ENCODE data around the gene NRARP.

NRARP gene

DNA sequence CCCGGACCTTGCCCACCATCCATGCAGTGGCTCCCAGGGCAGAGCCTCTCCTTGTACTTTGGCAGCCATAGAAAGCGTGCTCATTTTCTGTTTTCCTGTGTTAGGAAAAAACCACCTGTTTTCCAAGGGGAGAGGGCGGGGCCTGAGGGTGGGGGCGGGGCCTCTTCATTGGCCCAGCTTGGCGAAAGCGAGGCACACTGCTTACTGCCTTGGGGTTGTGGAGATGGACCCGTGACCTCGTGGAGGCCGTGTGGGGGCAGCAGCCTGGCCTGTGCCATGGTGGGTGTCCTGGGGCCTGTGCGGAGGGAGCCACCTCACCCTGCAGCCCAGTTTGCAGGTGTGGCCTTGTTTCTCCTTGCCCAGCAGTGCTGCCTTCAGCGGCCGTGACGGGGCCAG is 29.0 kb downstream of the NRARP start:
- H3K36me3 ChIP-seq (ENCODE audit: control insufficient read depth, insufficient read depth, low read length): peaks cover 21% of the 10 kb centered on the region
- H3K4me3 ChIP-seq (ENCODE audit: low read length): no peak overlapping the region
- no peaks in the 10 kb centered on the region for H3K9me3 ChIP-seq (ENCODE audit: control insufficient read depth, insufficient read depth, low read length)
- WGBS (ENCODE audit: insufficient coverage, insufficient read length): no CpG with 5 or more reads among the region's 13 CpGs
- no peak for DNase-seq (ENCODE audit: low read depth, low spot score)
- no peak overlapping the region for H3K27ac ChIP-seq (ENCODE audit: low read length)
- H3K4me1 ChIP-seq (ENCODE audit: control insufficient read depth, insufficient read depth, low read length): no peaks in the 10 kb centered on the region; the same call in 1 of the 2 replicates
- no peaks in the 10 kb centered on the region for H3K27me3 ChIP-seq (ENCODE audit: control insufficient read depth, insufficient read depth, low read length)

DNA sequence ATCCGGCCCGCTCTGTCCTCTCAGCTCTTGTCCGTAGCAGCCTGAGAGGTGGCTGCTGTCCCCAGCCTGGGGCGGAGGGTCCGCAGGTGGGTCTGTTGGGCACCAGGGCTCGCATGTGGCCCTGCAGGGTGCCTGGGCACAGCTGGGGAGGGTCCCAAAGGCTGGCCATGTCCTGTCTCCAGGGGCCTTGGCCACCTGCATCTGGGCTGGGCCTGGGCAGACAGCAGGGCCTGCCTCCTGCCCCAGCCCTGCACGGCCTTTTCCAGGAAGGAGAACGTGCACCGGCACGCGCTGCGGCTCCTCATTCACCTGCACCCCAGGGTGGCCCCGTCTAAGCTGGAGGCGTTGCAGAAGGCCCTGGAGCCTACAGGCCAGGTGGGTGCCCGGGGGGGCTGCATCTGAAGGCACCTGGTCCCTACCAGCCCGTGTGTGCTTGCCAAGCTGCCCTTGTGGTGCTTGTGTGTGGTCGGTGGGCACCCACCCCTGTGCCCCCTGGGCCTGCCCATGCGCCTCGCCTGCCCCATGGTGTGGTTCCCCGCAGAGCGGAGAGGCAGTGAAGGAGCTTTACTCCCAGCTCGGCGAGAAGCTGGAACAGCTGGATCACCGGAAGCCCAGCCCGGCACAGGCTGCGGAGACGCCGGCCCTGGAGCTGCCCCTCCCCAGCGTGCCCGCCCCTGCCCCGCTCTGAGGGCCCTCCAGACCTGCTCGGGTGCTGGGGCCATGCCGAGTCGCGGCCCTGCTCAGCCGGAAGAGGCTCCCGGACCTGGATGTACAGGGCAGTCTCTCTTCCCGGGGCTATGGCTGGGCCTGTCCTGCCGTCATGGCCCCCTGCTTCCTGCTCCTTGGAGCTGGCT is 29.6 kb downstream of the NRARP start:
- DNase-seq (ENCODE audit: low read depth, low spot score): no peak
- H3K4me3 ChIP-seq (ENCODE audit: low read length): no peak overlapping the region
- no peak overlapping the region for H3K27ac ChIP-seq (ENCODE audit: low read length)
- H3K36me3 ChIP-seq (ENCODE audit: control insufficient read depth, insufficient read depth, low read length): peaks cover 21% of the 10 kb centered on the region
- H3K27me3 ChIP-seq (ENCODE audit: control insufficient read depth, insufficient read depth, low read length): no peaks in the 10 kb centered on the region
- no CpG with 5 or more reads among the region's 39 CpGs for WGBS (ENCODE audit: insufficient coverage, insufficient read length)
- no peaks in the 10 kb centered on the region for H3K9me3 ChIP-seq (ENCODE audit: control insufficient read depth, insufficient read depth, low read length)
- no peaks in the 10 kb centered on the region; the same call in 1 of the 2 replicates for H3K4me1 ChIP-seq (ENCODE audit: control insufficient read depth, insufficient read depth, low read length)

DNA sequence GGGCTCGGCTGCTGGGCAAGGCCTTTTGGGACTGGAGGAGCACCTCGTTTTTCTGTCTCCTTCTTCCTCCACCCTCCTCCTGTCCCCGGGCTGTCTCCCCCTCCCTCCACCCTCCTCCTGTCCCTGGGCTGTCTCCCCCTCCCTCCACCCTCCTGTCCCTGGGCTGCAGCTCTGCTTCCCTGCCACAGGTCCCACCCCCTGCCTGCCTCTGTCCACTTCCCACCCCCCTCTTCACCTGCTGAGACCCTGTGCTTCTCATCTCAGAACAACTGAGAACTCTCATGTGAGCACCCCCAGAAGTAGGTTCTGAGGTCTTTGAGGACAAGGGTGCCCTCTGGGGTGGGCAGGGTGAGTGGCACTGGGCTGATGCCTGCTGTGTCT is 30.4 kb downstream of the NRARP start:
- H3K36me3 ChIP-seq (ENCODE audit: control insufficient read depth, insufficient read depth, low read length): peaks cover 28% of the 10 kb centered on the region
- WGBS (ENCODE audit: insufficient coverage, insufficient read length): no CpG with 5 or more reads among the region's 3 CpGs
- no peaks in the 10 kb centered on the region for H3K27me3 ChIP-seq (ENCODE audit: control insufficient read depth, insufficient read depth, low read length)
- H3K4me3 ChIP-seq (ENCODE audit: low read length): no peak overlapping the region
- no peaks in the 10 kb centered on the region for H3K9me3 ChIP-seq (ENCODE audit: control insufficient read depth, insufficient read depth, low read length)
- DNase-seq (ENCODE audit: low read depth, low spot score): no peak
- H3K27ac ChIP-seq (ENCODE audit: low read length): no peak overlapping the region
- H3K4me1 ChIP-seq (ENCODE audit: control insufficient read depth, insufficient read depth, low read length): no peaks in the 10 kb centered on the region; the same call in 1 of the 2 replicates

DNA sequence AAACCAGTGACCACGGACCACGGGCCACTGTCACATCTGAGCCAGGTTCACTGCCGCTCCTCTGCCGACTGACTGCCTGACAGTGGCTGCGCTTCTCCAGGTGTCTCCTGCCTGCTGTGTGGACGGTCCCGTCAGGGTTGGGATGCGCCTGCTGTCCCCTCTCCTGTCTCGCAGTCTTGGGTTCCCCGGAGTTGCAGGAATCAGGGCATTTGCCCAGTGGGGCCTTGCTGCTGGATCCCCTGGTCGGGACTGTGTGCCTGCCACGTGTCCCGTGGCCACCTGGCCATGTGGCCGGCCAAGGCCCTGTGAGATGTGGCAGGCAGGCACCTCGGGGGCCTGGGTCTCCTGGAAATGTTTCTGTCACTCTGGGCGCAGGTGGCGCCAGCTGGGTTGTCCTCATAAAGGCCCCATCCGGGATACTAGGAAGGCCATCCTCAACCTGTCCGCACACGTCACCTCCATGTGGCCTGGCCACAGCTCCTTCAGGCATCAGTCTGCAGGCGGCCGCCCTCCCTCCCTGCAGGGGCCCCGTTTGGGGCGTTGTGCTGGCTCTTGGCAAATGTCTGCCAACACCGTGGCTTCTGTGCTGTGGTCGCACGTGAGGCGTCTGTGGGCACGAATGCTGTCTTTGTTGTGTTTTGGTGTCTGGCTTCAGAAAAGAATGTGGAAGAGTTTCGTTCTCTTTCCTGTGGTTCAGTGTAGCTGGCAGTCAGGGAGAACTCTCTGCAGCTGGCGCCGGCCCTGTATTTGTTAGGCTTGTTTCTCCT is 31.0 kb downstream of the NRARP start:
- H3K36me3 ChIP-seq (ENCODE audit: control insufficient read depth, insufficient read depth, low read length): peaks cover 30% of the 10 kb centered on the region
- no CpG with 5 or more reads among the region's 32 CpGs for WGBS (ENCODE audit: insufficient coverage, insufficient read length)
- DNase-seq (ENCODE audit: low read depth, low spot score): no peak
- no peak overlapping the region for H3K4me3 ChIP-seq (ENCODE audit: low read length)
- H3K4me1 ChIP-seq (ENCODE audit: control insufficient read depth, insufficient read depth, low read length): no peaks in the 10 kb centered on the region; the same call in 1 of the 2 replicates
- no peaks in the 10 kb centered on the region for H3K9me3 ChIP-seq (ENCODE audit: control insufficient read depth, insufficient read depth, low read length)
- H3K27ac ChIP-seq (ENCODE audit: low read length): no peak overlapping the region
- H3K27me3 ChIP-seq (ENCODE audit: control insufficient read depth, insufficient read depth, low read length): no peaks in the 10 kb centered on the region

DNA sequence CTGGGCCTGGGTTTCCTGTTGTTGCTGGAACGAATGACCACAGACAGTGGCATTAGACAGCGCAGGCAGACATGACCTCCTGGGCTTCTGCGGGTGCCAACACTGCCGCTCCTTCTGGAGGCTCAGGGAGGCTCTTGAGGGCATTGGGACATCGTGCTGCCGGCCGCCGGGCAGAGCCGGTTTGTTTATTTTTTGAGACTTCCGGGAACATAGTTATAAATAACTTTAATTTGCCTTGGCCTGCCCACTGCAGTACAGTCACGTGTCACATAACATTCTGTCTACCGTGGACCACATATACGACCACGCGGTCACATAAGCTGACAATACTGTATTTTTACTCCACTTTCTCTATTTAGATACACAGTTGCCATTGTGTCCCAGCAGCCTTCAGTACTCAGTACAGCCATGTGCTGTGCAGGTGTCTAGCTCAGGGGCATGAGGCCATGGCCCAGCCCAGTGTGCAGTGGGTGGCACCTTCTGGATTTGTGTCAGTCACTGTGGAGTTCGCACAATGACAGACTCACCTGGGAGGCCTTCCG is 32.8 kb downstream of the NRARP start:
- Histone ChIP-seq H3K9me3 (ENCODE audit: control insufficient read depth, insufficient read depth, low read length) (no peaks in the 10 kb centered on the region), H3K4me1 (ENCODE audit: control insufficient read depth, insufficient read depth, low read length) (no peaks in the 10 kb centered on the region; the same call in 1 of the 2 replicates), H3K27me3 (ENCODE audit: control insufficient read depth, insufficient read depth, low read length) (no peaks in the 10 kb centered on the region), H3K36me3 (ENCODE audit: control insufficient read depth, insufficient read depth, low read length) (peaks cover 35% of the 10 kb centered on the region), H3K27ac (ENCODE audit: low read length) (no peak overlapping the region), H3K4me3 (ENCODE audit: low read length) (no peak overlapping the region)
- DNase-seq (ENCODE audit: low read depth, low spot score): no peak
- WGBS (ENCODE audit: insufficient coverage, insufficient read length): no CpG with 5 or more reads among the region's 17 CpGs

DNA sequence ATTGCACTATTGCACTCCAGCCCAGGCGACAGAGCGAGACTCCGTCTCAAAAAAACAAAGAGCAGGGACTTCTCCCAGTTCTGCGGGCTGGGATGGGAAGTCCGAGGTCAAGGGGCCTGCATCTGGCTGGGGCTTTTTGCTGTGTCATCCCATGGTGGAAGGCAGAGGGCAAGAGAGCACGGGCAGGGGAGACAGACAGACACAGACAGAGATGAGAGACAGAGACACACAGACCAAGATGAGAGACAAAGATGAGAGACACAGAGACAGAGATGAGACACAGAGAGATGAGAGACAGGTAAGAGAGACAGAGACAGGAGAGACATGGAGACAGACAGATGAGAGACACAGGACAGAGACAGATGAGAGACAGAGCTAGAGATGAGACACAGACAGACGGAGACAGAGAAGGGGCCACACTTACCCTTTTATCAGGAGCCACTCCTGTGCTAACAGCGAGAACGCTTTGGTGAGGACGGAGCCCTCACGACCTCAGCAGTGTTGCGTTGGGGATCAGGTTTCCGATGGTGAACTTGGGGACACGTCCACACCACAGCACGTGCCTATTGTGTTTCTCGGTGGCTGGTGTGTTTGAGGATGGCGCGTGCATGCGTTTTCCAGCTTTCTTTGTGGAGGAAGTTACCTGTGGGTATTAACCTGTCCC is 33.4 kb downstream of the NRARP start:
- WGBS (ENCODE audit: insufficient coverage, insufficient read length): no CpG with 5 or more reads among the region's 19 CpGs
- peaks cover 40% of the 10 kb centered on the region for H3K36me3 ChIP-seq (ENCODE audit: control insufficient read depth, insufficient read depth, low read length)
- H3K4me1 ChIP-seq (ENCODE audit: control insufficient read depth, insufficient read depth, low read length): no peaks in the 10 kb centered on the region; the same call in 1 of the 2 replicates
- no peak overlapping the region for H3K27ac ChIP-seq (ENCODE audit: low read length)
- no peaks in the 10 kb centered on the region for H3K9me3 ChIP-seq (ENCODE audit: control insufficient read depth, insufficient read depth, low read length)
- DNase-seq (ENCODE audit: low read depth, low spot score): no peak
- H3K4me3 ChIP-seq (ENCODE audit: low read length): no peak overlapping the region
- no peaks in the 10 kb centered on the region for H3K27me3 ChIP-seq (ENCODE audit: control insufficient read depth, insufficient read depth, low read length)

DNA sequence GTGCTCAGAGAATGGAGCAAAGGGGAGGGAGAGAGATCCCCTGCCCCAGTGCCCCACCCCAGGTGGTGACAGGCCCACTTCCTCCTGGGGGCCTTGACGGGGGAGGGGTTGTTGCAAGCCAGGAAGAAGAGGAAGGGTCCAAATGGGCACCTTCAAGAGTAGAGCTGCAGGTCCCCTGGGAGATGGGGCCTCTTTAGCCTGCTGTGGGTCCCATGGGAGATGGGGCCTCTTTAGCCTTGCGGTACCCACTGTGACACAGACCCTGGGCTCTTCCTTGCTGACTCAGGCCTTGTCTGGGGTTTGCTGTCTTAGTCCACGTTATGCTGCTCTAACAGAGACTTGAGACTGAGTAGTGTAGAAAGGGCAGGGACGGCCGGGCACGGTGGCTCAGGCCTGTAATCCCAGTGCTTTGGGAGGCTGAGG is 34.1 kb downstream of the NRARP start:
- DNase-seq (ENCODE audit: low read depth, low spot score): no peak
- no CpG with 5 or more reads among the region's 6 CpGs for WGBS (ENCODE audit: insufficient coverage, insufficient read length)
- H3K4me1 ChIP-seq (ENCODE audit: control insufficient read depth, insufficient read depth, low read length): no peaks in the 10 kb centered on the region; the same call in 1 of the 2 replicates
- H3K9me3 ChIP-seq (ENCODE audit: control insufficient read depth, insufficient read depth, low read length): no peaks in the 10 kb centered on the region
- H3K4me3 ChIP-seq (ENCODE audit: low read length): no peak overlapping the region
- H3K27me3 ChIP-seq (ENCODE audit: control insufficient read depth, insufficient read depth, low read length): no peaks in the 10 kb centered on the region
- peaks cover 43% of the 10 kb centered on the region for H3K36me3 ChIP-seq (ENCODE audit: control insufficient read depth, insufficient read depth, low read length)
- no peak overlapping the region for H3K27ac ChIP-seq (ENCODE audit: low read length)

DNA sequence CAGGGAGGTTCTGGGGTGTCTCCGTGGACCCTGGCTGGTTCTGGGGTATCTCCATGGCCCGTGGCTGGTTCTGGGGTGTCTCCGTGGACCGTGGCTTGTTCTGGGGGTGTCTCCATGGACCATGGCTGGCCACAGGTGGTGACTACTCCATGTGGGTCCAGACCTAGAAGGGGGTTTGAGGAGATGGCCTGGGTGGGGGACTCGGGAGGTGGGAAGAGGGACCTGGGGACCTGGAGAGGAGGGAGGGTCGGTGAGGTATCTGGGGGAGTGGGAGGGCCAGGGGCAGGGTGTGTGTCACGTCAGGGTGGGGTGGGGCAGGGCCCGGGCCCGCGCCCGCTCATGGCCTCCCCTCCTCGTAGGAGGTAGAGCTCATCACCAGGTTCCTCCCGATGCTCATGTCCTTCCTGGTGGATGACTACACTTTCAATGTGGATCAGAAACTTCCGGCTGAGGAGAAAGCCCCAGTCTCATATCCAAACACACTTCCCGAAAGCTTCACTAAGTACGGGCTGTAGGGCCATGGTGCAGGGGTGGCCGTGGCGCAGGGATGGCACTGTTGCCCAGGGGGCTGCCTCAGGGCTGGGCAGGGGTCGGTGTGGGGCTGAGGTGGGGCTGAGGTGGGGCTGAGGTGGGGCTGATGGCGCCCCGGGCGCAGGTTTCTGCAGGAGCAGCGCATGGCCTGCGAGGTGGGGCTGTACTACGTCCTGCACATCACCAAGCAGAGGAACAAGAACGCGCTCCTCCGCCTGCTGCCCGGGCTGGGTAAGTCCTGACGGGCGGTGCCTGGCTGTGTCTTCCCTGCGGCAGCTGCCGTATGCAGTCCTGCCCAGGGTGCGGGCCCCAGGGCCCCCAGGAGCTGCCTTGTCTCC is 35.3 kb downstream of the NRARP start:
- no peaks in the 10 kb centered on the region for H3K27me3 ChIP-seq (ENCODE audit: control insufficient read depth, insufficient read depth, low read length)
- no peak for DNase-seq (ENCODE audit: low read depth, low spot score)
- H3K4me1 ChIP-seq (ENCODE audit: control insufficient read depth, insufficient read depth, low read length): no peaks in the 10 kb centered on the region; the same call in 1 of the 2 replicates
- WGBS (ENCODE audit: insufficient coverage, insufficient read length): no CpG with 5 or more reads among the region's 34 CpGs
- no peaks in the 10 kb centered on the region for H3K9me3 ChIP-seq (ENCODE audit: control insufficient read depth, insufficient read depth, low read length)
- no peak overlapping the region for H3K27ac ChIP-seq (ENCODE audit: low read length)
- H3K4me3 ChIP-seq (ENCODE audit: low read length): no peak overlapping the region
- peaks cover 37% of the 10 kb centered on the region for H3K36me3 ChIP-seq (ENCODE audit: control insufficient read depth, insufficient read depth, low read length)

DNA sequence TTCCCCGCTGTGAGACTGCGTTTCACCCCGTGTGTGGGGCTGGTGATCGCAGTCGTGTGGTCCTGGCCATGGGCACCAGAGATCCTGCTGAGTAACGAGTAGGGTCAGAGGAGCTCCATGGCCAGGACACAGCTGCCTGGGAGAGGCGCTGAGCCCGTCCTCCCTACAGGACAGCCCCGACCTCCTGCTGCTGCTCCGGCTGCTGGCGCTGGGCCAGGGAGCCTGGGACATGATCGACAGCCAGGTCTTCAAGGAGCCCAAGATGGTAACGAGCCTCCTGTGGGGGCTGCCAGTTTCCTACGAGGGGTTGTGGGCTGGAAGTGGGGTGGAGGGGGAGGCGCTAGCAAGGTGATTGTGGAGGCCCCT is 35.9 kb downstream of the NRARP start:
- Histone ChIP-seq H3K36me3 (ENCODE audit: control insufficient read depth, insufficient read depth, low read length) (peaks cover 37% of the 10 kb centered on the region), H3K4me3 (ENCODE audit: low read length) (no peak overlapping the region), H3K4me1 (ENCODE audit: control insufficient read depth, insufficient read depth, low read length) (no peaks in the 10 kb centered on the region; the same call in 1 of the 2 replicates), H3K27ac (ENCODE audit: low read length) (no peak overlapping the region), H3K27me3 (ENCODE audit: control insufficient read depth, insufficient read depth, low read length) (no peaks in the 10 kb centered on the region), H3K9me3 (ENCODE audit: control insufficient read depth, insufficient read depth, low read length) (no peaks in the 10 kb centered on the region)
- no peak for DNase-seq (ENCODE audit: low read depth, low spot score)
- no CpG with 5 or more reads among the region's 15 CpGs for WGBS (ENCODE audit: insufficient coverage, insufficient read length)
